Measurements from ENCODE around the gene RMRP.

DNA sequence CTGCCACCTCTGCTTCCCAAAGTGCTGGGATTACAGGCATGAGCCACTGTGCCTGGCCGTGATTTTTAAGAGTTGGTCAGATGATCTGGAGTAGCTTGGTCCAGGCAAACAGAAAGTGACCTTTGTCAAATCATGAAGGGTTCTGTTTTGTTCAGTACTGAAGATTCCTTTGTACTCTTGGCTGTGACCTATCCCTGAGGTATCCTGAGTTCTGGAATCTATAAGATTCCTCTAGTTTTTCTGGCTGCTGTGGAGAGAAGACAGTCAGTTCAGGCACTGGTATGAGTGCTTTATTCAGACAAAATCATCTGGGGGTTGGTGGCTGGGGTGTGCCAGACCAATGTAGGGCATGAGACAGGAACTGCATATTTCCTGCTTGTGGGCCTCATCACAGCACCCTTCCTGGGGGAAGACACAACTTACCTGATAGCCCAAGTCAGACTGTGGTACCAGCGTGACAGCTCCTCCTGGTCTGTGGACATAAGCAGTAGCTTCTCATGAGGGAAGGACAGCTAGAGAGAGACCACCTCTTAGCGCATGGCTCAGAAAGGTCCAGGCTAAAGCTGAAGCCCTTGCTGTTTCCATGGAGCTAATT, 4.0 kb upstream of the RMRP start:
- TF ChIP-seq, protein P1, sequence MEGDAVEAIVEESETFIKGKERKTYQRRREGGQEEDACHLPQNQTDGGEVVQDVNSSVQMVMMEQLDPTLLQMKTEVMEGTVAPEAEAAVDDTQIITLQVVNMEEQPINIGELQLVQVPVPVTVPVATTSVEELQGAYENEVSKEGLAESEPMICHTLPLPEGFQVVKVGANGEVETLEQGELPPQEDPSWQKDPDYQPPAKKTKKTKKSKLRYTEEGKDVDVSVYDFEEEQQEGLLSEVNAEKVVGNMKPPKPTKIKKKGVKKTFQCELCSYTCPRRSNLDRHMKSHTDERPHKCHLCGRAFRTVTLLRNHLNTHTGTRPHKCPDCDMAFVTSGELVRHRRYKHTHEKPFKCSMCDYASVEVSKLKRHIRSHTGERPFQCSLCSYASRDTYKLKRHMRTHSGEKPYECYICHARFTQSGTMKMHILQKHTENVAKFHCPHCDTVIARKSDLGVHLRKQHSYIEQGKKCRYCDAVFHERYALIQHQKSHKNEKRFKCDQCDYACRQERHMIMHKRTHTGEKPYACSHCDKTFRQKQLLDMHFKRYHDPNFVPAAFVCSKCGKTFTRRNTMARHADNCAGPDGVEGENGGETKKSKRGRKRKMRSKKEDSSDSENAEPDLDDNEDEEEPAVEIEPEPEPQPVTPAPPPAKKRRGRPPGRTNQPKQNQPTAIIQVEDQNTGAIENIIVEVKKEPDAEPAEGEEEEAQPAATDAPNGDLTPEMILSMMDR (IDR thresholded peaks at IDR 0.05), result no peak
- TF ChIP-seq POLR2A (IDR thresholded peaks at IDR 0.05), result no peak
